ENCODE data around the gene EXOC3L4.

Gene EXOC3L4

DNA sequence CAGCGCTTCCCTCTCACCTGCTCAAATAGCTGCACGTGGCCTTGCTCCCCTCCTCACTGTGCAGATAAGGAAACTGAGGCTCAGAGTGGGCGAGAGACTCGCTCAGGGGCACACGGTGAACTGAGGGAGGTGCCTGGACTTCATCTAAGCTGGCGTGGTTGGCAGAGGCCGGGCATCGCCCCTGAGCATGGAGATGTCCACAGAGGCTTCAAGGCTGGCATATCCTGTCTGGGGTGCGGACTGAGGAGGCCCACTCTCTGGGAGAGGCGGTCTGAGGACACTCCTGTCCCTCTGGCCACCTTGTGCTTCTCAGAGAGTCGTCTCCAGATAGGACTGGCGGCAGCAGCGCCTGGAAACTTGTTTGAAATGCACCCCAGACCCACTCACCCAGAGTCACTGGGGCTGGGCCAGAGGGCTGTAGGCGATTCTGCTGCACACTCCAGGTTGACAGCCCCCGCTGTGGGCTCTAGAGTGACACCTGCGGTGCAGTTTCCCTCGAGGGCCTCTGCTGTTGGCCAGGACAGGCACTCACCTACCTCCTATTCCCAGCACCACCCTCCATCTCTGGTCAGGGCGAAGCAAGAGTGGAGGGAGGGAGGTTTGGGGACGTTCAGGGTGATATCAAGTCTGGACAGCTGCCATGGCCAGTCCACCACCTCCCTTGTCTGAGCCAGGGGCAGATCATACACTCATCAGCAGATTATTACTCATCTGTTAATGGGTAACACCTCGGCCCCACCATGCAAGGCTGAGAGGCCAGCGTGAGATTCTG is 21.7 kb upstream of the EXOC3L4 start:
- H3K27ac ChIP-seq: peak overlapping the region; percentile 84
- TF ChIP-seq, protein P1, sequence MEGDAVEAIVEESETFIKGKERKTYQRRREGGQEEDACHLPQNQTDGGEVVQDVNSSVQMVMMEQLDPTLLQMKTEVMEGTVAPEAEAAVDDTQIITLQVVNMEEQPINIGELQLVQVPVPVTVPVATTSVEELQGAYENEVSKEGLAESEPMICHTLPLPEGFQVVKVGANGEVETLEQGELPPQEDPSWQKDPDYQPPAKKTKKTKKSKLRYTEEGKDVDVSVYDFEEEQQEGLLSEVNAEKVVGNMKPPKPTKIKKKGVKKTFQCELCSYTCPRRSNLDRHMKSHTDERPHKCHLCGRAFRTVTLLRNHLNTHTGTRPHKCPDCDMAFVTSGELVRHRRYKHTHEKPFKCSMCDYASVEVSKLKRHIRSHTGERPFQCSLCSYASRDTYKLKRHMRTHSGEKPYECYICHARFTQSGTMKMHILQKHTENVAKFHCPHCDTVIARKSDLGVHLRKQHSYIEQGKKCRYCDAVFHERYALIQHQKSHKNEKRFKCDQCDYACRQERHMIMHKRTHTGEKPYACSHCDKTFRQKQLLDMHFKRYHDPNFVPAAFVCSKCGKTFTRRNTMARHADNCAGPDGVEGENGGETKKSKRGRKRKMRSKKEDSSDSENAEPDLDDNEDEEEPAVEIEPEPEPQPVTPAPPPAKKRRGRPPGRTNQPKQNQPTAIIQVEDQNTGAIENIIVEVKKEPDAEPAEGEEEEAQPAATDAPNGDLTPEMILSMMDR (conservative IDR thresholded peaks at IDR 0.05): no peak

DNA sequence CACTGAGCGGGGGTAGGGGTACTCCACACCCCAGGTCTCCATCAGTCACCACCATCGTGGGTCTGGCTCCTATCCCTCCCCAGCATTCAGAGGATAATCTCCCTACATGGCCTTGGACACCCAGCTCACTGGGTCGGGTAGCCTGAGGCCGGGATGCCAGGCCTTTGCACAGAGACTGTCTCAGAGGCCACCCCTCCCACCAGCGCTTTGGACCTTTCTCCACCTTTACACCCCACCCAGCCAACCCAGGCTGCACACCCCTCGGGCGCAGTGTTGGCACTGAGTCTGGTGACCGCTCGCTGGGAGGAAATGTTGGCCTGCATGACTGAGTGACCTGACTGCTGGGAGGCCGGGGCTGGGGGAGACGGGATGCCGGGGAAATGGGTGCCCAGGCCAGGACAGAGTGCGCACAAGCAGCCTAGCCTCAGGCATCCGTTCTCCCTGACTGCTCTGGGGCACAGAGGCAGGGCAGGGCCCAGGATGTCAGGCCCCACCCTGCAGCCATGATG is 21.1 kb upstream of the EXOC3L4 start:
- TF ChIP-seq, protein P1 (conservative IDR thresholded peaks at IDR 0.05): no peak
- H3K27ac ChIP-seq: peak overlapping the region; percentile 84; the same call in 1 of the 2 replicates

DNA sequence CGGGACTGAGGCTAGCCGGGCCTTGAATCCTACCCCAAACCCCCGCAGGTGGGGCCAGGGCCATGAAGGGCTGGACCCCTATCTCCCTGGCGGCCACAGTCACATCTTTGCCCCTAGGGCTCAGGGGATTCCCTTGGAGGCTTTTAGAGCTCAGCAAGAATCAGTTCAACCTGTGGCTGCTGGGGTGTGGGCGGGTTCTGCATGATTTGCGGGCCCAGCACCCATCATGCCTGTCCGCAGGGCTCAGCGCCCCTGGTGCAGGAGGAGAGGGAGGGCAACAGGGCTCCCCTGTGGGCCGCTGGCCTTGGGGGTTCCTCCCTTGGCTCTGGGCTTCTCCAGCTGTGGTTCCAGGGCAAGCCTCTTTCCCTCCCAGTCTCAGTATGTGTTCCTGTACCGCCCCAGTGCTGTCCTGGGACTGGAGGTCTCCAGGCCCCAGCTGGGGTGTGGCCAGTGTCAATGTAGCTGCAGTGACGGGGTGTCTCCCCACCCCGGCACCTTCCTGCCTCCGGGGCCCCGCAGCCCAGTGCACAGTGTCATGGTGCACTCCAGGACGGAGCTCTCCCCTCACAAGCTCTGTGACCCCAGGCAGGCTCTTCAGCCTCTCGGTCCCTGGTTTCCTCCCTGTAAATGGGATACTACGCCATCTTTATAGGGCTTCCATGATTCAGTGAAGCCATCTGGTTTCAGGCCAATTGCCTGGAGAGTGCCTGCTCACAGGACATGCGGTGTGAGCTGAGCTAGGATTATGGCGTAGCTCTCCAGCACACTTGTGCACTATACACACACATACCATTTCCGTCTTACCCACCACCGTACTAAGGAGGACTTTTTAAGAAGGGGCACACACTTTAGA is 20.4 kb upstream of the EXOC3L4 start:
- TF ChIP-seq, protein P1 (conservative IDR thresholded peaks at IDR 0.05): no peak
- peak overlapping the region; percentile 84; the same call in 1 of the 2 replicates for H3K27ac ChIP-seq

DNA sequence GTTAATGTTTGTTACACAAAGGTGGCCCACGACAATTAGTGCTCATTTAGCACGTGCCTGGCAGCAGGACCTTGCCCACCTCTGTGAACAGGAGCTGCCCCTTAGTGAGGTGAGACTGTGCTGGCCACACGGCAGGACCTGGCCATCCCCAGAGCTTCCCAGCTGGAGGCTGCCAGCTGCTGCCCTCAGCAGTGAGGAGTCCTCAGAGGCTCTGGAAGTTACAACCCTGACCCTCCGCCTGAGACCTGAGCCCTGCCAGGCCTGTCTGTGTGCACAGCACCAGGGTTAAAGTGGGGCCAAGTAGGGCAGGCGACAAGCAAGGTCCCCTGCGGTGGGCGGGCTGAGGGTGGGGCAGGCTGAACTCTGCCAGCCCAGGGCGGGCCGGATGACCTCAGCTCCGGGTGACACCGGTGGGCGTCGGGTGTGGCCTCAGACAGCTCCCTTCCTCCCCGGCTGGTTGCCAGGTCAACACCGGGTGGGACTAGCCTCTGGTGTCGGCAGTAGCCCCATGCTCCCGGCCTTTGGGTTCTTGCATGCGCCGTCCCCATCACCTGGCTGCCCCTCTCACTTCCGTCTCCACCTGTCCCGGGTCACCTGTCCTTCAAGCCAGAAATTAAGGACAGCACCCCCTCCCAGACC is 19.7 kb upstream of the EXOC3L4 start:
- H3K27ac ChIP-seq: peak overlapping the region; percentile 47; the same call in 1 of the 2 replicates

DNA sequence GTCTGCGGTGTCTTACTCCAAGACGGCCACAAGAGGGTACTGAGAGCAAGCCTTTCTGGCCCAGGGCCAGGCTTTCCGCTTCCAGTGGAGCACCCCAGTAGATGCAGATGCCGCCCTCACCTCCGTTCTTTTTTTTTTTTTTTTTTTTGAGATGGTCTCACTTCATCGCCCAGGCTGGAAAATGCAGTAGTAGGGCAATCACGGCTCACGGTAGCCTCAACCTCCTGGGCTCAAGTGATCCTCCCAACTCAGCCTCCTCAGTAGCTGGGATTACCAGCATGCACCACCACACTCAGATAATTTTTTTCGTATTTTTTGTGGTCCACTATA is 16.1 kb upstream of the EXOC3L4 start:
- H3K27ac ChIP-seq: no peak overlapping the region
- TF ChIP-seq, protein P1 (conservative IDR thresholded peaks at IDR 0.05): peak; percentile 87

More for the DNA sequence above, 19.7 kb upstream of the EXOC3L4 start:
- TF ChIP-seq, protein P1 (conservative IDR thresholded peaks at IDR 0.05): no peak

DNA sequence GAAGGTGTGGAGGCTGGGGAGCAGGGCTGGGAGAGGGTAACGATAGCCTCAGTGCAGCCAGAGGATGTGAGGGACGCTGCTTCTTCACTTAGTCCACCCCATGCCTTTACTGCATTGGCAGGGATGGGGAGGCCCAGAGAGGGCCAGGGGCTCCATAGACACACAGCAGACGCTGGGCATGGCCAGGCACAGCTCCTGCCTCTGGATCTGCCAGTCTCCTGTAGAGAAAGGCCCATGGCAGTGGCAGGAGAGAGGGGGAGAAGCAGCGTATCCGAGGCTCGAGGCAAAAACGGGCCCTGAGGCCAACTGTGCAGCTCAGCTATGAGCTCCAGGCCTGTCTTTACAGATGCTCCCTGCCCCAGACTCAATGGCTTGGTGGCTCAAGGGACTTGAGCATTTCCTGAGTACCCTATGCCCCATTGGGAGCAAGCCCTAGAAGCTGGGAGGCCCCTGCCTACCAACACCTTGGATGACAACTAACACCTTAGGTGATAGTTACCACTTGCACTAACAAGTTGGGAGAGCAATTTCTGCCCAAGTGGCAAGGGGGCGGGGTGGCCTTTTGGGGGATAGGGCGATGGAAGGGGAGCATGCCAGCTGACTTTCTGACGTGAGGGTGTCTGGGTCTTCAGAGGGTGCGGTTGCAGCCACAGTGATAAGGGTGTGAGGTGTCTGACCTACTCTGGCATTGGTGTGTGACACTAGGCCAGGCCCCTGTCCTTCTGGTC is 15.5 kb upstream of the EXOC3L4 start:
- TF ChIP-seq, protein P1 (conservative IDR thresholded peaks at IDR 0.05): no peak

More for the DNA sequence above, 15.5 kb upstream of the EXOC3L4 start:
- H3K27ac ChIP-seq: no peak overlapping the region
